Measurements from ENCODE around the gene USP32. TPM values are rescaled to one million over a fixed set of nuclear protein-coding genes. Genes with fewer than 3 reads are reported as not detected.
A peak's percentile ranks its signal among the peaks of the same experiment; 100 is the strongest.

The USP32 gene
- total and polyA plus RNA-seq, 10 of the 15 experiments (the other 5 are each of a cell fraction or from before 2014, with no cell fraction given), result 7.8 to 37.3 (median 25.5) TPM

GRCh38 chr17:60318830-60319229, 73.1 kb downstream of the USP32 start:
- Histone ChIP-seq H3K4me1 (ENCODE audit: control insufficient read depth, insufficient read depth, low read length) (peaks cover 8% of the 10 kb centered on the region), H3K9me3 (replicated peaks; ENCODE audit: control insufficient read depth, insufficient read depth, low read length) (peaks cover 2% of the 10 kb centered on the region; the same call in 2 of the 3 replicates), H3K79me2 (ENCODE audit: control insufficient read depth, insufficient read depth, low read length) (peaks cover 12% of the 10 kb centered on the region), H4K20me1 (ENCODE audit: control insufficient read depth, insufficient read depth) (no peaks in the 10 kb centered on the region), H2AFZ (ENCODE audit: control insufficient read depth, low read depth, low read length) (no peak overlapping the region), H3K4me2 (ENCODE audit: control insufficient read depth, insufficient read depth) (no peak overlapping the region), H3K27me3 (replicated peaks in 1 of 2; ENCODE audit: control insufficient read depth in 2 of 2, insufficient read depth in 2 of 2, low read length in 1 of 2) (no peaks in the 10 kb centered on the region), H3K4me3 (no peak overlapping the region), H3K36me3 (ENCODE audit: control insufficient read depth in 2 of 2, insufficient read depth in 2 of 2, low read length in 1 of 2) (no peaks in the 10 kb centered on the region; a peak in 2 of 4 replicates), H3K27ac (ENCODE audit: control insufficient read depth, insufficient read depth) (no peak overlapping the region), H3K9ac (ENCODE audit: control insufficient read depth, insufficient read depth, low read length) (no peak overlapping the region)
- FAIRE-seq, result no peak
- SMC1A ChIA-PET (ENCODE audit: uncharacterized antibody, unreplicated experiment), result interaction anchor here (1.2 kb wide), 2 partner anchors 9 to 11 kb away, joined by 3 to 4 read pairs; no protein-coding TSS in a partner anchor
- ATAC-seq, result no peak
- TF ChIP-seq ZNF207 (IDR thresholded peaks at IDR 0.05; ENCODE audit: borderline replicate concordance) (no peak), RCOR1 (conservative IDR thresholded peaks at IDR 0.05; ENCODE audit: low read depth, low read length) (no peak), NFXL1 (IDR thresholded peaks at IDR 0.05; ENCODE audit: borderline replicate concordance) (peak; percentile 74), ETV6 (conservative IDR thresholded peaks at IDR 0.05 in 1 of 2, IDR thresholded peaks at IDR 0.05 in 1 of 2; ENCODE audit: borderline replicate concordance in 1 of 2, low read depth in 1 of 2) (peak in 1 of 2 experiments; percentile 40; a peak in 1 of 4 replicates), YBX1 (IDR thresholded peaks at IDR 0.05) (no peak), HDAC2 (IDR thresholded peaks at IDR 0.05) (no peak), JUND (IDR thresholded peaks at IDR 0.05; ENCODE audit: low read depth, low read length) (no peak), ZNF622 (IDR thresholded peaks at IDR 0.05) (no peak), POLR2AphosphoS5 (IDR thresholded peaks at IDR 0.05; ENCODE audit: low read length) (no peak)
- BruUV-seq (replicated peaks), result no TSS peak
- in situ Hi-C loops (cut with MboI), result no loop called here
- RAD21 ChIA-PET (ENCODE audit: unreplicated experiment), result no interaction called here
- CTCF ChIA-PET, result interaction anchor here (1.1 kb wide), 1 partner anchor 11 kb away, joined by 3 read pairs; no protein-coding TSS in a partner anchor
- POLR2A ChIA-PET, result no interaction called here
- 96% methylated on average over 5 of the region's 5 CpGs for WGBS (ENCODE audit: insufficient coverage, insufficient replicate concordance, low lambda C conversion rate, missing lambda C conversion rate)
- intact Hi-C loops (cut with micrococcal nuclease; ENCODE audit: unreplicated experiment), result no loop called here
- no peak for DNase-seq (ENCODE audit: low read depth, low spot score)

GRCh38 chr17:60318326-60318725, 73.6 kb downstream of the USP32 start:
- no peak for TF ChIP-seq ELK1 (IDR thresholded peaks at IDR 0.05; ENCODE audit: low read depth, low read length)
- TF ChIP-seq PML (IDR thresholded peaks at IDR 0.05; ENCODE audit: low read length), result no peak
- TF ChIP-seq FOS (IDR thresholded peaks at IDR 0.05; ENCODE audit: borderline replicate concordance, extremely low read depth, insufficient read length), result no peak
- no peak for TF ChIP-seq SRF (IDR thresholded peaks at IDR 0.05; ENCODE audit: low read depth in 2 of 2, low read length in 2 of 2)
- no peak for TF ChIP-seq POLR2A (IDR thresholded peaks at IDR 0.05; ENCODE audit: low read depth, low read length)
- no peak for TF ChIP-seq ZNF384 (IDR thresholded peaks at IDR 0.05; ENCODE audit: borderline replicate concordance, low read depth, low read length)
- TF ChIP-seq HDGF (IDR thresholded peaks at IDR 0.05), result no peak
- no peak for TF ChIP-seq IRF3 (IDR thresholded peaks at IDR 0.05)
- TF ChIP-seq EP300 (IDR thresholded peaks at IDR 0.05; ENCODE audit: borderline replicate concordance in 1 of 2, control insufficient read depth in 1 of 2, low read depth in 2 of 2, low read length in 2 of 2), result no peak
- TF ChIP-seq SMAD5 (IDR thresholded peaks at IDR 0.05; ENCODE audit: low read depth), result no peak
- Histone ChIP-seq H2AFZ (ENCODE audit: control insufficient read depth, low read depth, low read length) (no peak overlapping the region), H3K9ac (ENCODE audit: control insufficient read depth, insufficient read depth, low read length) (no peak overlapping the region), H3K4me2 (ENCODE audit: control insufficient read depth, insufficient read depth) (no peak overlapping the region), H3K4me3 (no peak overlapping the region), H3K9me3 (replicated peaks; ENCODE audit: control insufficient read depth, insufficient read depth, low read length) (peaks cover 2% of the 10 kb centered on the region; the same call in 2 of the 3 replicates), H3K36me3 (ENCODE audit: control insufficient read depth in 2 of 2, insufficient read depth in 2 of 2, low read length in 1 of 2) (no peaks in the 10 kb centered on the region; a peak in 2 of 4 replicates), H4K20me1 (ENCODE audit: control insufficient read depth, insufficient read depth) (no peaks in the 10 kb centered on the region), H3K79me2 (ENCODE audit: control insufficient read depth, insufficient read depth, low read length) (peaks cover 12% of the 10 kb centered on the region), H3K4me1 (ENCODE audit: control insufficient read depth, insufficient read depth, low read length) (peaks cover 11% of the 10 kb centered on the region), H3K27me3 (replicated peaks in 1 of 2; ENCODE audit: control insufficient read depth in 2 of 2, insufficient read depth in 2 of 2, low read length in 1 of 2) (no peaks in the 10 kb centered on the region), H3K27ac (ENCODE audit: control insufficient read depth, insufficient read depth) (no peak overlapping the region)
- no TSS peak for BruUV-seq (replicated peaks)
- ChIA-PET RAD21 (ENCODE audit: unreplicated experiment) (no interaction called here), POLR2A (no interaction called here), SMC1A (ENCODE audit: uncharacterized antibody, unreplicated experiment) (interaction anchor here (1.2 kb wide), 2 partner anchors 9 to 12 kb away, joined by 3 to 4 read pairs; no protein-coding TSS in a partner anchor), CTCF (interaction anchor here (1.1 kb wide), 1 partner anchor 12 kb away, joined by 3 read pairs; no protein-coding TSS in a partner anchor)
- no peak for FAIRE-seq
- in situ Hi-C loops (cut with MboI), result no loop called here
- no peak for DNase-seq (ENCODE audit: low read depth, low spot score)
- intact Hi-C loops (cut with micrococcal nuclease; ENCODE audit: unreplicated experiment), result no loop called here
- ATAC-seq, result no peak

All from GM12878 (cell line).